SH-SY5Y (cell line): ENCODE results near the gene MTA1.

Experiments
- GATA2 ChIP-seq: IDR thresholded peaks from 2 replicates; pipeline ENCODE4 v1.6.1; 2011; ENCODE audit warnings: mild to moderate bottlenecking, low read depth, low read length
- GATA3 ChIP-seq: IDR thresholded peaks from 2 replicates; pipeline ENCODE4 v1.6.1; 2011; ENCODE audit warnings: low read depth, mild to moderate bottlenecking, low read length, moderate library complexity

- TF ChIP-seq GATA2: no peak
- TF ChIP-seq GATA3: no peak
Measured at GRCh38 chr14:105450123-105450505, 30.5 kb downstream of the MTA1 start.
